ENCODE results near the gene SRCAP.
"Not testable (repeated sequence)": the region's sequence is repeated elsewhere in the genome, so short reads cannot be mapped to it uniquely, and the experiment has no call there.

SRCAP gene

DNA sequence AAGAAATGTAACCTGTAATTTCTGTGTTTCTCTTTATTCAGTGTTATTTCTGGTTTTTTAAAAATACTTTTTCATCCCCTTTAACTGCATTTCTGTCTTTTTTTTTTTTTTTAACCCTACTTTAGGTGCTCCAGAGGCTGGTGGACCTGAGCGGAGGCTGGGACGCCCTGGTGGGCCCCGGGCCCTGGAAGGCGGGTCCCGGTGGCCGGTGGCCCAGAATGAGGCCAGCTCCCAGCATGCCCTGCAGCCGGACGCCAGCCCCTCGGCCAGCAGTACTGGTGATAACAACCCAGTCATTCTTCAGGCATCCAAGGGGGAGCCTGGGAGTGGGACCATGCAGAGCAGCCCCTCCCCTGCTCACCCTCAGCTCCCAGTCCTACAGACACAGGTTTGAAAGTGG, 1.5 kb downstream of the SRCAP start:
- peaks cover 57% of the 10 kb centered on the region for H3K36me3 ChIP-seq (ENCODE audit: low read depth)
- TF ChIP-seq, protein P1, sequence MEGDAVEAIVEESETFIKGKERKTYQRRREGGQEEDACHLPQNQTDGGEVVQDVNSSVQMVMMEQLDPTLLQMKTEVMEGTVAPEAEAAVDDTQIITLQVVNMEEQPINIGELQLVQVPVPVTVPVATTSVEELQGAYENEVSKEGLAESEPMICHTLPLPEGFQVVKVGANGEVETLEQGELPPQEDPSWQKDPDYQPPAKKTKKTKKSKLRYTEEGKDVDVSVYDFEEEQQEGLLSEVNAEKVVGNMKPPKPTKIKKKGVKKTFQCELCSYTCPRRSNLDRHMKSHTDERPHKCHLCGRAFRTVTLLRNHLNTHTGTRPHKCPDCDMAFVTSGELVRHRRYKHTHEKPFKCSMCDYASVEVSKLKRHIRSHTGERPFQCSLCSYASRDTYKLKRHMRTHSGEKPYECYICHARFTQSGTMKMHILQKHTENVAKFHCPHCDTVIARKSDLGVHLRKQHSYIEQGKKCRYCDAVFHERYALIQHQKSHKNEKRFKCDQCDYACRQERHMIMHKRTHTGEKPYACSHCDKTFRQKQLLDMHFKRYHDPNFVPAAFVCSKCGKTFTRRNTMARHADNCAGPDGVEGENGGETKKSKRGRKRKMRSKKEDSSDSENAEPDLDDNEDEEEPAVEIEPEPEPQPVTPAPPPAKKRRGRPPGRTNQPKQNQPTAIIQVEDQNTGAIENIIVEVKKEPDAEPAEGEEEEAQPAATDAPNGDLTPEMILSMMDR (IDR thresholded peaks at IDR 0.05; ENCODE audit: poor library complexity, severe bottlenecking), result no peak
- ATAC-seq (ENCODE audit: low read depth) (no peak), DNase-seq (ENCODE audit: low spot score) (no peak)
- no peak overlapping the region for H3K4me3 ChIP-seq (ENCODE audit: severe bottlenecking)
- H3K9me3 ChIP-seq (ENCODE audit: severe bottlenecking), result no peaks in the 10 kb centered on the region
- H3K27ac ChIP-seq (ENCODE audit: poor library complexity, severe bottlenecking), result peak overlapping the region; percentile 88
- H3K4me1 ChIP-seq (ENCODE audit: insufficient read depth, poor library complexity, severe bottlenecking), result no peaks in the 10 kb centered on the region
- no peaks in the 10 kb centered on the region for H3K27me3 ChIP-seq (ENCODE audit: insufficient read depth, poor library complexity, severe bottlenecking)

DNA sequence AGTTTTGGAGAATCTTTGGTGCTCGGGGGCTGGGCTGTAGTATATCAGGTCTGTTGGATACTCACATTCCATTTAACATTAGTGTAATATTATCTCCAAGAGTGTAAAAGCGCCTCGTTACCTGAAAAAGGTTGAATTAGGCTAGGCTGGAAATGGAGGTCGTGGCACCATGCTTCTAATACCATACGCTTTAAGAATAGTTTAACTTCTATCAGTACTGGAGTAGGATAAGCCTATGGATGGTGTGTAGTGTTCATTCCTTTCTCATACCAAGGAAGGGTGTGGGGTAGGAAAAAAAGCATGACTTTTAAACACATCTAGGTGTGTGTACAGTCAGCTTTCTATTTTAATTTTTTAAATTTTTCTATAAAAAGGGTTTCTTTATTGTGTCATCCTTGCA, 2.0 kb downstream of the SRCAP start:
- H3K27me3 ChIP-seq (ENCODE audit: insufficient read depth, poor library complexity, severe bottlenecking), result no peaks in the 10 kb centered on the region
- H3K4me3 ChIP-seq (ENCODE audit: severe bottlenecking), result no peak overlapping the region
- peaks cover 62% of the 10 kb centered on the region for H3K36me3 ChIP-seq (ENCODE audit: low read depth)
- TF ChIP-seq, protein P1 (IDR thresholded peaks at IDR 0.05; ENCODE audit: poor library complexity, severe bottlenecking), result no peak
- no peaks in the 10 kb centered on the region for H3K4me1 ChIP-seq (ENCODE audit: insufficient read depth, poor library complexity, severe bottlenecking)
- DNase-seq (ENCODE audit: low spot score) (no peak), ATAC-seq (ENCODE audit: low read depth) (no peak)
- no peaks in the 10 kb centered on the region for H3K9me3 ChIP-seq (ENCODE audit: severe bottlenecking)
- H3K27ac ChIP-seq (ENCODE audit: poor library complexity, severe bottlenecking), result no peak overlapping the region

DNA sequence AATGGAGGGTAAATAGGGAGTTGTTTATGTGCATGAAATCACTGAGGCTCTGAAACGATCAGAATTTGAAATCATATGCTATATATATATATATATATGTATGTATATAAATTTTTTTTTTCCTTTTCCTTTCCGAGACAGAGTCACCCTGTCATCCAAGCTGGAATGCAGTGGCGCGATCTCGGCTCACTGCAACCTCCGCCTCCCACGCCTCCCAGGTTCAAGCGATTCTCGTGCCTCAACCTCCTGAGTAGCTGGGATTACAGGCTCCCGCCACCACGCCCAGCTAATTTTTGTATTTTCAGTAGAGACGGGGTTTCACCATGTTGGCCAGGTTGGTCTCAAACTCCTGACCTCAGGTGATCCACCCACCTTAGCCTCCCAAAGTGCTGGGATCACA, 4.1 kb downstream of the SRCAP start:
- not testable (repeated sequence) for H3K27me3 ChIP-seq (ENCODE audit: insufficient read depth, poor library complexity, severe bottlenecking); H3K27ac ChIP-seq (ENCODE audit: poor library complexity, severe bottlenecking); H3K4me1 ChIP-seq (ENCODE audit: insufficient read depth, poor library complexity, severe bottlenecking); H3K4me3 ChIP-seq (ENCODE audit: severe bottlenecking); ATAC-seq (ENCODE audit: low read depth); DNase-seq (ENCODE audit: low spot score); H3K9me3 ChIP-seq (ENCODE audit: severe bottlenecking)
- H3K36me3 ChIP-seq (ENCODE audit: low read depth), result peaks cover 83% of the 10 kb centered on the region

DNA sequence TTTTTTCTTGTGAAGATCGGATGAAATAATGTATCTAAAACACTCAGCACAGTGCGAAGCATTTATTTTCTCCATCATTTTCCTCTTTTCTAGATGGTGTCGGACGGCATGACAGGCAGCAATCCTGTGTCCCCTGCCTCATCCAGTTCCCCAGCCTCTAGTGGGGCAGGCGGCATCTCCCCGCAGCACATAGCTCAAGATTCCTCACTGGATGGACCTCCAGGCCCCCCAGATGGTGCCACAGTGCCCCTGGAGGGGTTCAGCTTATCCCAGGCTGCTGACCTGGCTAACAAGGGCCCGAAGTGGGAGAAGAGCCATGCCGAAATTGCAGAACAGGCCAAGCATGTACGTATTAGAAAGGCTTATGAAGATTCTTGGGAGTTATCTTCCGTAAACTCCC, 5.0 kb downstream of the SRCAP start:
- no peaks in the 10 kb centered on the region for H3K9me3 ChIP-seq (ENCODE audit: severe bottlenecking)
- ATAC-seq (ENCODE audit: low read depth), result no peak
- H3K27ac ChIP-seq (ENCODE audit: poor library complexity, severe bottlenecking), result no peak overlapping the region
- H3K4me3 ChIP-seq (ENCODE audit: severe bottlenecking), result no peak overlapping the region
- no peaks in the 10 kb centered on the region for H3K27me3 ChIP-seq (ENCODE audit: insufficient read depth, poor library complexity, severe bottlenecking)
- DNase-seq (ENCODE audit: low spot score), result no peak
- TF ChIP-seq, protein P1 (IDR thresholded peaks at IDR 0.05; ENCODE audit: poor library complexity, severe bottlenecking), result no peak
- H3K36me3 ChIP-seq (ENCODE audit: low read depth), result peaks cover 92% of the 10 kb centered on the region
- H3K4me1 ChIP-seq (ENCODE audit: insufficient read depth, poor library complexity, severe bottlenecking), result no peaks in the 10 kb centered on the region

DNA sequence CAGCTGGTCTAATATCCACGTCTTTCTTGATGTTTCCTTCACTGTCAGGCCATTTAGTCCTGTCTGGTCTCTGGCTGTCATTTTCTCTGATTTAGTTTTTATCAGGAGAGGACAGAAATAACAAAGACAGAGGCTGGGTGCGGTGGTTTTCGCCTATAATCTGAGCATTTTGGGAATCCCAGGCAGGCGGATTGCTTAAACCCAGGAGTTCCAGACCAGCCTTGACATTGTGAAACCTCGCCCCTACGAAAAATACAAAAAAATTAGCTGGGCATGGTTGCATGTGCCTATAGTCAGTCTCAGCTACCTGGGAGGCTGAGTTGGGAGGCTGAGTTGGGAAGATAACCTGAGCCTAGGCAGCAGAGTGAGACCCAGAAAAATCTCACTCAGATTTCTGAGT, 7.1 kb downstream of the SRCAP start:
- DNase-seq (ENCODE audit: low spot score), result no peak
- Histone ChIP-seq H3K27me3 (ENCODE audit: insufficient read depth, poor library complexity, severe bottlenecking) (no peaks in the 10 kb centered on the region), H3K36me3 (ENCODE audit: low read depth) (peaks cover 96% of the 10 kb centered on the region), H3K4me1 (ENCODE audit: insufficient read depth, poor library complexity, severe bottlenecking) (no peaks in the 10 kb centered on the region), H3K27ac (ENCODE audit: poor library complexity, severe bottlenecking) (no peak overlapping the region), H3K4me3 (ENCODE audit: severe bottlenecking) (no peak overlapping the region), H3K9me3 (ENCODE audit: severe bottlenecking) (no peaks in the 10 kb centered on the region)
- no peak for ATAC-seq (ENCODE audit: low read depth)
- TF ChIP-seq, protein P1 (IDR thresholded peaks at IDR 0.05; ENCODE audit: poor library complexity, severe bottlenecking), result no peak
